ENCODE measurements around the gene NT5DC4. TPM values are rescaled to one million over a fixed set of nuclear protein-coding genes. Genes with fewer than 3 reads are reported as not detected.

NT5DC4 gene
- polyA plus RNA-seq, 3 donors, result 0.03 TPM; not detected in 2

GRCh38 chr2:112772322-112772721, 51.5 kb downstream of the NT5DC4 start:
- WGBS, 3 donors, result 51 to 69% (median 60%) methylated on average over 4 of the region's 4 CpGs
- H3K27ac ChIP-seq (ENCODE audit: low read depth, low read length), result no peak overlapping the region

GRCh38 chr2:112772911-112773475, 52.2 kb downstream of the NT5DC4 start:
- 37 to 62% (median 55%) methylated on average over 2 of the region's 2 CpGs for WGBS, 3 donors
- H3K27ac ChIP-seq (ENCODE audit: low read depth, low read length), result no peak overlapping the region

- H3K27ac ChIP-seq (ENCODE audit: low read depth, low read length), result no peak overlapping the region
- WGBS, 3 donors, result 75 to 87% (median 81%) methylated on average over 2 of the region's 2 CpGs
These were observed 52.7 kb downstream of the NT5DC4 start for GRCh38 chr2:112773556-112773955.

- WGBS, 3 donors, result 92 to 97% (median 96%) methylated on average over 3 of the region's 3 CpGs
- no peak overlapping the region for H3K27ac ChIP-seq (ENCODE audit: low read depth, low read length)
These were observed 53.9 kb downstream of the NT5DC4 start for GRCh38 chr2:112774536-112775285.

GRCh38 chr2:112776113-112776512, 55.3 kb downstream of the NT5DC4 start:
- 48 to 88% (median 70%) methylated on average over 1 to 3 of the region's 3 CpGs for WGBS, 3 donors

GRCh38 chr2:112777036-112777435, 56.2 kb downstream of the NT5DC4 start:
- no peak overlapping the region for H3K27ac ChIP-seq (ENCODE audit: low read depth, low read length)

More at GRCh38 chr2:112776113-112776512, 55.3 kb downstream of the NT5DC4 start:
- no peak overlapping the region for H3K27ac ChIP-seq (ENCODE audit: low read depth, low read length)

- 92 to 97% (median 93%) methylated on average over 1 of the region's 1 CpG for WGBS, 3 donors
- no peak overlapping the region for H3K27ac ChIP-seq (ENCODE audit: low read depth, low read length)
These were observed 58.8 kb downstream of the NT5DC4 start for GRCh38 chr2:112779598-112779997.

- 76 to 89% (median 88%) methylated on average over 3 of the region's 3 CpGs for WGBS, 3 donors
- no peak overlapping the region for H3K27ac ChIP-seq (ENCODE audit: low read depth, low read length)
These were observed 61.5 kb downstream of the NT5DC4 start for GRCh38 chr2:112782234-112782799.

GRCh38 chr2:112783187-112783714, 62.4 kb downstream of the NT5DC4 start:
- 82 to 96% (median 89%) methylated on average over 3 of the region's 3 CpGs for WGBS, 3 donors
- H3K27ac ChIP-seq (ENCODE audit: low read depth, low read length), result no peak overlapping the region

GRCh38 chr2:112784199-112785189, 63.7 kb downstream of the NT5DC4 start, which contains the start of gene IL1A:
TSS of gene IL1A (minus strand) at chr2:112784493. CDS start at chr2:112783770, 723 bp downstream.
- 37 to 48% (median 47%) methylated on average over 13 of the region's 13 CpGs for WGBS, 3 donors
- no peak within 1 kb of the TSS for H3K27ac ChIP-seq (ENCODE audit: low read depth, low read length)

- H3K27ac ChIP-seq (ENCODE audit: low read depth, low read length), result no peak overlapping the region
- 52 to 88% (median 54%) methylated on average over 3 of the region's 3 CpGs for WGBS, 3 donors
These were observed 66.5 kb downstream of the NT5DC4 start for GRCh38 chr2:112787294-112787693.

GRCh38 chr2:112787729-112788393, 67.0 kb downstream of the NT5DC4 start:
- H3K27ac ChIP-seq (ENCODE audit: low read depth, low read length), result no peak overlapping the region
- WGBS, 3 donors, result 66 to 91% (median 71%) methylated on average over 4 of the region's 4 CpGs

GRCh38 chr2:112788653-112789052, 67.8 kb downstream of the NT5DC4 start:
- WGBS, 3 donors, result 76 to 85% (median 85%) methylated on average over 3 of the region's 3 CpGs
- no peak overlapping the region for H3K27ac ChIP-seq (ENCODE audit: low read depth, low read length)

Other genes starting within 250 kb of the NT5DC4 start
- gene TTL, start 238.9 kb upstream of the NT5DC4 start, polyA plus RNA-seq, result 10 to 100 TPM in 1 of 3 donors, 1 to 10 TPM in 2; 3.7 to 10.8 (median 9.9) TPM
- gene POLR1B, start 178.6 kb upstream of the NT5DC4 start, polyA plus RNA-seq, result 1 to 10 TPM; 3.1 to 7.6 (median 4.4) TPM
- 10 to 100 TPM; 37.1 to 50.0 (median 42.3) TPM for gene CHCHD5, start 136.4 kb upstream of the NT5DC4 start, polyA plus RNA-seq
- 10 to 100 TPM; 19.5 to 33.7 (median 31.3) TPM for gene SLC20A1, start 75.1 kb upstream of the NT5DC4 start, polyA plus RNA-seq
- under 1 TPM in 2 of 3 donors, not detected in 1; 0.05 to 0.16 TPM for gene CKAP2L, start 43.6 kb downstream of the NT5DC4 start, polyA plus RNA-seq
- gene IL1A, start 63.5 kb downstream of the NT5DC4 start, polyA plus RNA-seq, result 1 to 10 TPM in 1 of 3 donors, not detected in 2; 1.2 TPM
- gene IL1B, start 115.8 kb downstream of the NT5DC4 start, polyA plus RNA-seq, result 10 to 100 TPM in 2 of 3 donors, 1 to 10 TPM in 1; 1.0 to 31.0 (median 17.8) TPM
- gene IL37, start 190.1 kb downstream of the NT5DC4 start, polyA plus RNA-seq, result not detected